ENCODE data around the gene CCDC74B.
"Not testable (repeated sequence)": the region's sequence is repeated elsewhere in the genome, so short reads cannot be mapped to it uniquely, and the experiment has no call there.

Gene CCDC74B

DNA sequence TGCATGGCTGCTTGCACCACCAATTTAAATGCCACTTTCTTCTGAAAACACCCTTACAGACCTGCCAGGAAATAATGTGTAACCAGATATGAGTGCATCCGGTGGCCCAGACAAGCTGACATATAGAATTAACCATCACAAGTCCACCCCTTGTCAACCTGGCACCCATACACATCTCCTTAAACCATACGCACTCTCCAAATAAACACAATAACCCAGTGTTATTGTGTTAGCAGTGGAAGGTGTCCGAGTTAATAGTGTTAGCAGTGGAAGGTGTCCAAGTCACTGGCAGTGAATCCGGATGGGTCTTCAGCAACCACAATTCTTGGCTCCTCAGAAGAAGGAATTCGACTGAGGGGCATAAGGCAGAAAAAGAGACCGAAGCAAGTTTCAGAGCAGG lies 3.6 kb upstream of the CCDC74B start:
- peak; percentile 64 for DNase-seq

DNA sequence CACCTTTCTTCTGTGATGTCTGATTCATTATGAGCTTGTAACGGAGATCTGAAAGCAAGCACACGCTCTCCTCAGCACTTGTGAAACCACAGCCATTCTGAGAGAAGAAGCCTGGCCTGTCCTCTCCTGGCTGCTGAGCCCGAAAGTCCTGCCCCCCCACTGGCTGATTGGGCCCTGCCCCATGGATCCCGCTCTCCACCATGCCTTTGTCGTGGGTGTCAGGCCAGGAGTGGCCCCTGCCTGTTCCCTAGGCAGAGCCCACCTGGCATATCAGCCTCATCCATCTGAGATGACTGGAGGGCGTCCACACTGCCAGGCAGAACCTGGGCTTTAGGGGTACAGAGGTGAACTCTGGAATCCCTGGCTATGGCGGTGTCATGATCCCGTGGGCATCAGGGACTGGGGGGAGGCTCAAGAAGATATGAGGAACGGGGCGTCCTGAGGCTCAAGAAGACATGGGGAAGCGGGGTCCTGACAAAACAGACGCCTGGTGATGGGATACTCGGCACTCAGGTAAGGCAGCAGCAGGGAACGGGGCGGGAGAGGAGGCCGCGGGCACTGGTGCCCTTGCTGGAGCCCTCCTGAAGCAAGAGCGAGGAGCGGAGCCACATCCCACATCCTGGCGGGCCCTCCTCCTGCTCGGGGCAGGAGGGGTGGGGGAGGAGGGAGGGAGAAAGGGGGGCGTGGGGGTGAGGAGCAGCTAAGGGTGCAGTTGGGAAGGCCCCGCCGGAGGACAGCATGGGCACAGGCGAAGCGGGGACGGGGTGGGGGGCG lies 1.5 kb downstream of the CCDC74B start:
- not testable (repeated sequence) for DNase-seq

DNA sequence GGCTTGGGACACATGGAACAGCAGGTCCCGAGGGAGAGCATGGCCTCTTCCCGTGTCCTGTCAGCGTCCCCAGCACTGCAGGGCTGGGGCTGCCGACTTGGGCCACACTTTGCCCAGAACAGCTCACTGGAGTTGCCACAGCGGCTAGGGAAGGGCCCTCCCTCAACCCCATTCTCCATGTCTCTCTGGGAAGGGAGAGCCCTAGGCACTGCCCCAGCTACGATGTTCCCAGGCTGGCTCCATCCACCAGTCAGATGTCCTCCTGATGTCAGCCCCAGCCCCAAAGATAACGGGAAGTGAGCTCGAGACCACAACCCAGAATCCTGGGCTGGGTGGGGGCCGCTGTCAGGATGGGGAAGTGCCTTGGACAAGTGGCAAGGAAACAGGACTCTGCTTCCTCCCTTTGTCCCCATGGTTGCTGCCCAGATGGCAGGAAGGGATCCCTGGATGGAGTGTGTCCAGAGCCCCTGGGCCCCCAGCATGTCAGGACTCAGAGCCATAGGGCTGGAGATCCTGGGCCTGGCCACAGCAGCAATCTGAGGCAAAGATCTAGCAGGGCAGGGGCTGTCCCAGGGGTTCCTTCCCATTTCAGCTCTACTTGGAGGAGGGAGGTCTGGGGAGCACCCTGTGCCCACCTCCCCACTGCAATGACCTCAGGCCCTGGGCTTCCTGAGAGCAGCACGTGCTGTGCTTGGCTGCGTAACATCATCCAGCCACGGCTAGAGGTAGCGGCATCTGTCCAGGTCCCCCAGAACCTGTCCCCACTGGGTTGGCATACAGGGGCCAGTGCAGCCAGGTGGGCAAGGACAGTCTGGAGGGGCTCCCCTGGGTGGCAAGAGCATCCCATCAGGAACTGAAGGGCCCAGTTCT lies 2.3 kb downstream of the CCDC74B start:
- not testable (repeated sequence) for DNase-seq

DNA sequence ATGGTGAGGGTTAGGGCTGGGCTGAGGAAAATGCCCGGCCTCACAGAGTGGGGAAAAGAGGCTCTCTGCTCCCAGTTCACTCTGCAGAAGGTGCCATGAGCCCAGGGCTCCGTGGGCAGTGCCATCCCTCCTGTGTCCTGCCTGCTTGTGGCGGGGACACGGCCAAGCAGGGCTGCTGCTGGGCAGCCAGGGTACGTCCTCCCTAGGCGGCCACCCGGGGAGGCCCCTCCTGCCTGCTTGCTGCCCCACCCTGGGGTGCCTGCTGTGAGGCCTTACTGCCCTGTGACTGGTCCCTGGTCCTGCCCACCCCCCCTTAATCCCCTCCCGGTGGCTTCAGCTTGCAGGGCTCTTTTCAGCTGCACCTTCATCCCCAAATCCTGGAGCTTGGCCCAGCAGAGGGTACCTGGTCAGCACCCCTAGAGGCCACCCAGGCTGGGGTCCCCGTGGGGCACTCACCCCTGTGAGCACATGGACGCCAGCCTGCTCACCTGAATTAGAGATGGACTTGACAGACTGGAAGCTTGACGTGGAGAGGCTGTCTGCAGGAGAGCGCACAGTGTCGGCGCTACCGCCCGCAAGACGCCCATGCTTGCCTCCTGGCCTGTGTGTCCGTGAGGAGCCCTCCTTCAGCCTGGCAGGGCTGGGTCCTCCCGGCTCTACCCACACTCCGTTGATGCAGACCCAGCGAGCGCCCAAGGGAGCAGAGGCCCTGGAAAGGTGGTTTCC lies 3.1 kb downstream of the CCDC74B start:
- not testable (repeated sequence) for DNase-seq

DNA sequence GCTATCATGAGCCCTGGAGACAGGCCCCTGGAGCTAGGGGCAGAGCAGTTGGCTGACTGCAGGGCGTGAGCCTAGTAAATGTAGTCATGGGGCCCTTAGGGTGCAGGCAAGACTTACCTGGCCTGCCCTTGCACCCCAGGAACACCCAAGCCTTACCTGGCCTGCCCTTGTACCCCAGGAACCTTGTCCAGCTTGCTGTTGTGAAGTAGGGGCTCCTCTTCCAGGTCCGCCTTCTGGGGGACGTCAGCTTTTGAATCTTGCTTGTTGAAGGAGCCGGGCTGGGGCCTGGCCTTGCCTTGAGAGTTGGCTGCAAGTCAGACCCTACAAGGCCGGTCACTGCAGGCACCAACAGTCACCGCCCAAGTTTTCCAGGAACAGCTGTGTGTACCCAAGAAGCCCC lies 3.9 kb downstream of the CCDC74B start:
- not testable (repeated sequence) for DNase-seq

DNA sequence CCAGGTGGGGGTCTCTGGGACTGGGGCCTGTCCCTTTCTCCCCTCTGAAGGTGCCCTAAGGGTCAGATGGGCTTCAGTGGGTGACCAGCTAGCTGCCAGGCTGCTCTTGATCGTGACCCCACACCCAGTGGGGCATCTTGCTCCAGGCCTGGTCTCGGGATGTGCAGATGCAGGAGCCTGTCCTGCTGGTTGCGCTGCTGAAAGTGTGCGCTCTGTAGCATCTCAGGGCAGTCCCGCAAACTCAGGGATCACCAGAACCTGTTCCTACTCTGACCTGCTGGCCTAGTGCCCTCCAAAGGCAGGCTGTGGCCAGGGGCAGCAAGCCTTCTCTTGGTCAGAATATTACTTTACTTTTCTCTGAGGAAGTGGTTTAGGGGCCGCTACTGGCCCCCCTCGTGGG lies 4.4 kb downstream of the CCDC74B start:
- DNase-seq: not testable (repeated sequence)

DNA sequence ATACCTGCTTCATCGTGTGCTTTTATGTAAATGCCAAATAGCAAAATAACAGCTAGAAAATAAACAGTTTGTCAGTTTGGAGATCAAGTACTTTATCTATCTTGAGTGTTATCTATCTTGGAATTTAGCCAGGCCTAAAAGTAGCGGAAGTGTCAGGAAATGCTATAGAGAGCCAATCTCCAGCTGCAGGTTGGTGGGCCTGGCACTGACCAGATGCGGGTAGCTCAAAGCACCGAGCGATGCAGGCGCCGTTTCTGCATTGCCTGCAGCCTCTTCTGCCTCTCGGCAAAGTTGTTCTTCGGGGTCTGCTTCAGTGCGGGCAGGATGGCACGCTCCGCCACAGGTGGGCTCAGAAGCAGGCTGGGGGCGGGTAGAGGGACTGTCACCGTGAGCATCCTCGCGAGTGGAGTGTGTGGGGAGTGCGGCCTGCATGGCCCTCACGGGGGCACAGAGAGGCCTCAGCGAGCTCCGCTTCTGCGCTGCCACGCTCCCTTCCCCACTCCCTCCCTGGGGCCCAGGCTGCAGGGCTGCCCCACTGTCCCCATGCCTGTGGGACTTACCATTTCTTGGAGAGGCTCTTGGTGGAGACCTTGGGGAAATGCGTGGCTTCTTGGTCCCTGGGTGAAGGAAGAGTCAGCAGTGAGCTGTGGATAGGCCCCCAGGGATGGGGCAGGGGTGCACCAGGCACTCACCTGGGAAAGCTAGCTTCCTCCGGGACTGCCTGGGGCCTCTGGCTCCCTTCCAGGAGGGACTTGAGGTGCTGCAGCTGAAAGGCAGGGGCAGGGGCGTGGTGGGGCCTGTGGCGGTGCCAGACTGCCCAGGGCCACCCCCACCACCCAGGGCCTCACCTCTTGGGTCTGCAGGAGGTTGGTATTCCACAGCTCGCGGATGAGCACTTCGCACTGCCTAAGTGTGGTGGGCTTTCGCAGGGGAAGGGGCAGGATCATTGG lies 5.3 kb downstream of the CCDC74B start:
- peak; percentile 17 for DNase-seq

DNA sequence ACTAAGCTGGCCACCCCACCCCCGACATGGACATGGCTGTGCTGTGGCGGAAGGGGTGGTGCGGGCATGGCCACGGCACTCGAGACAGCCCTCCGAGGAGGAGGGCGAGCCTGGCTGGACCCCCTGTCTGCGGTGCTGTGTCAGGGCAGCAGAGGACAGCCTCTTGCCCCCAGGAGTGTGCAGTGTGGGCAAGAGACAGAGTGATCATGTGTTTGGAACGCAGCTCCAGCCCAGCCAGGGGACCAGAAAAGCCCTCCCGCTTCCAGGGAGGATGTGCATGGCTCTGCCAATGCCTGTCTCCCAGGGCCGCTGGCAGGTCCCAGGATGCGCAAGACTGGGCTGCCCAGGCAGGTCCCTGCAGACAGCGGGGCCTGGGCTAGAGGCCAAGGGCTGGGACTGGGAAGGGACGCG lies 6.1 kb downstream of the CCDC74B start:
- not testable (repeated sequence) for DNase-seq

DNA sequence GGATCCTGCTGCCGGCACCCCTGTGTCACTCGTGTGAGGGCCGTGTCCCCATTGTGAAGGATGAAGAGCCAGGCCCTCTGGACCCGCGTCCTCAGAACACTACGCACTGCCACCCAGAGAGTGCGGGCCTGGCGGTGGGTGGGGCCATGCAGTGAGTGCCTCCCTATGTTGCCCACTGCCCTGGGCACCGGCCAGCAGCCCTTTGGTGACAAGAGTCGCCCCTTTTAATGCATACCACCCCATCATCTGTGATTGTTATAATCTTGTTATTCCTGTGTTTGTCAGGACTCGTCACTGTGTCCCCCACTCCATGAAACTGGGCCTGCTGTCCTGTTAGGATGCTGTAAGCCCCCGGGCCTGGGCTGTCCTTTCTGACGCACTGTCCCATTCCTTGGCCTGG lies 6.6 kb downstream of the CCDC74B start:
- DNase-seq: not testable (repeated sequence)

DNA sequence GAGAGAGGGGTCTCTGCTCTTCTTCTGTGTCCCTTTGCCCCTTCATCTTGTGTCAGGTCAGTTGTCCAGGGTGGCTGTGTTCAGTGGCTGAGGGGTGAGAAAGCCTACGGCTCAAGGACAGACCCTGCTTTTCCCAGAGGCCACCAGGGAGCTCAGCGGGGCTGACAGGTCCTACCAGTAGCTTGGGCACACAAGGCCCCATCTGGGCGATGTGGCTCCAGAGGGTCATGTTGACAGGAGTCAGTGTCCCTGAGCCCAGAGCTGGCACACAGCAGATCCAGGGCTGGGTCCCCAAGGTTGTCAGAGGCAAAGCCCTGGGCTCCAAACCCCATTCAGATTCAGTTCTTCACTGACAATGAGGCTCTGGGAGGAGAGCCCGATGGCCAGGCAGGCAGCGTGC lies 7.8 kb downstream of the CCDC74B start:
- not testable (repeated sequence) for DNase-seq

DNA sequence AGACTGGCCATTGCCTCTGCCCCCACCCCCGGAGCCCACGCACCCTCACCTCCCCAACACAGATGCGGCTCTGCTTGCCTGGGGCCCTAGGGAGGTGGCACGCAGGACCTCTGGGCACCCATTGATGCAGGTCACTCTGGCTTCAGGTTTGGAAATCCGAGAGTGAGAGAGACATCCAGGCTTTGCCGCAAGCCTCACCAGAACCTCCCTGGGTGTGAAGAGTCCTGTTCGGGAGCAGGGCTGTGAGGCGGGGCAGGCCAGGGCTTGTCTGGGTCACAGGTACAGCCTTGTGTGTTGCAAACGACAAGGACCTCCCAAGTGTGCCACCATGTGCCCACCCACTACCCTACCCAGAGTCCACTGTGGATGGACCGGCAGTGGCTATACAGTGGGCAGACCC lies 8.4 kb downstream of the CCDC74B start:
- not testable (repeated sequence) for DNase-seq

DNA sequence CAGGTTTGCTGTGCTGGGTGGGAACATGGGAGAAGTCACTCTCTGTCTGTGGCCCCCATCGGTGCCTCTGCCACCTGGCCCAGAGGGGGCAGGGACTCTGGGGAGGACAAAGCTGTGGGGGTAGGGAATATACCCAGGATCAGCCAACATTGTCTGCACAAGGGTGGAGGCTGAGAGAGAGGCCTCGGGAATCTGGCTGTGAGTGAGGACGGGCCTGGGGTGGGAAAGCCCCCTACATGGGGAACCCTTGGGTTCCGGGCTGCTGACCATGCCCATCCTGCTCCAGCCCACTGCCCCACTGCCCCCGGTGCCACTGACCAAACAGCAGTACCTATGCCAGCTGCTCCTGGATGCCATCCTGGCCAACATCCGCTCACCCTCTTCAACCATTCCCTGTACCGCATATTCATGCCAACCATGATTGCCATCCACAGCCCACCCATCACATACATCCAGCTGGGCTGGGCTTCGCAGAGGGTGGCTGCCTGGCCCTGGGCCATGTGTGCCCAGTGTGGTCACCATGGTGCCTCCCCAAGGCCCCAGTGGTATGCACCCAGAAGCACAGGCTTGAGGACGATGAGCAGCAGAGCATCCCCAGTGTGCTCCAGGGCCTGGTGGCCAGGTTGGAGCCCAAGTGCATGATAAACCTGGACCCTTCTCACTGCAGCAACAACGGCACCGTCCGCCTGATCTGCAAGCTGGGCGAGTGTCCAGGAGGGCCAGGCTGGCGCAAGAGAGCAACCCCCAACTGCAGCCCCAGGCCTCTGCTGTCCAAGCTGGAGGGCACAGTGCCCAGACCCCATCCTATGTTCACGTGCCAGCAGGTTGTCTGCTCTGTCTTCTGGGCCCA lies 9.0 kb downstream of the CCDC74B start:
- no peak for DNase-seq

DNA sequence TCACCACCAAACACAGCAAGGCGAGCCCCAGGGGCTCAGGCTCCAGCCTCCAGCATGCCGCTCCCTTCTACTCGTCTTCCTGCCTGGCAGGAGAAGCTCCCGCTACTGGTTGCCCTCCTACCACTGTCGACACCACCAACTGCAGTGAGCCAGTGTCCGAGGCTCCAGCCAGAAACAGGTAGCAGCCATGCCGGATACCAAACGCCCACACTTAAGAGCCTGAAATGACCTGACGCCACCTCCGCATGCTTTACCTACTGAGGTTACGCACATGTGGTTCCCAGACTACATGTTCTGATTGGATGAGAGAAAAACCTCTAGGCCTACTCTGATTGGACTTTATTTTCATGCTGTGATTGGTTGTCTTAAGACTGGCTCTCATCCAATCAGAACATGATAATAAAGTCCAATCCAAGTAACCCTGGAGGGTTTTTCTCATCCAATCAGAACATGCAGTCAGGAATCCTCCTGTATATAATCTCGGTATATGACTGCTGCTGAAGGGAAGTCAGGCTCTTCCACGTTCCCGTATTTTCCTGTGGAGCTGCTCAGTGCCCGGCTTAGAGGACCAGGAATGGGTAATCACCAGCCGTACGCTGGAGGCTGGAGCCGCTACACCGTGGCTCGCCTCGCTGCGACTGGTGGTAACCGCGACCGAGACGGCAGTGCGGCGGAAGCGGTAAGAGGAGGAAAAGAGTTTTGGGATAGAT lies 15.6 kb downstream of the CCDC74B start, which contains the start of gene POTEF:
Gene POTEF, minus strand, starts transcription at position 103 of the 710 bp plus-strand sequence. CDS start 8,707 bp downstream, outside the sequence.
- DNase-seq: not testable (repeated sequence)

DNA sequence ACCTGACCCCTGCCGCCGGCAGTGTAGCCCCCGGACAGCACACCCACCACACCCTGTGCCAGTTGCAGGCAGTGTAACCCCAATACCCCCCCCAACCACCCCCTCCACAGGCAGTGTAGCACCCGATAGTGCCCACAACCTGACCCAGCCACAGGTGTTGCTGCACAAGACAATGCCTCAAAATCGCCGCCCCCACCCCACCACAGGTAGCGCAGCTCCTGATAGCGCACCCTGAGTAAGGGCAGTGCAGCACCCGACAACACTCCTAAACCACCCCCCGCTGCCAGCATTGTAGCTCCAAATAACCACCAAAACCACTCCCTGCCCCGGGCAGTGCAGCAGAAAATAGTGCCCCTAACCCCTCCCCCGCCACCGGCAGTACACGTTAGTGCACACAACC lies 16.4 kb downstream of the CCDC74B start:
- DNase-seq: not testable (repeated sequence)

DNA sequence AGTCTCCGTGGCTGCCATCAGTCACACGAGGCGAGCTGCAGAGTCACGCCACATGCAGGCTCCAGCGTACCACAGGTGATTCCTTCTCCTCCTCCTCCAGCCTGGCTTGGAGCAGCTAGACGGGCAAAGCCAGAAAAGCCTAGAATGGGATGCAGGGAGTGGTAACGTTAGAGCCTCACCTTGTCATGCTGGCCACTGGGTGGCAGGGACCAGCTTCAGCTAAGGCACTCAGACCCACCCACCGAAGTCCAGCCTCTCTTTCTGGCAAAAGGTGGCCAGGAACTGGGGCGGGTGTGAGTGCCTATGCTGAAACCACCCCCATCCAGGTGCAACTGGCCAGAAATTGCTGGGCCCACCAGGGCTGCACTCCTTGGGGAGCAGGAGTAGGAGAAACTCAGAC lies 17.2 kb downstream of the CCDC74B start:
- DNase-seq: not testable (repeated sequence)

DNA sequence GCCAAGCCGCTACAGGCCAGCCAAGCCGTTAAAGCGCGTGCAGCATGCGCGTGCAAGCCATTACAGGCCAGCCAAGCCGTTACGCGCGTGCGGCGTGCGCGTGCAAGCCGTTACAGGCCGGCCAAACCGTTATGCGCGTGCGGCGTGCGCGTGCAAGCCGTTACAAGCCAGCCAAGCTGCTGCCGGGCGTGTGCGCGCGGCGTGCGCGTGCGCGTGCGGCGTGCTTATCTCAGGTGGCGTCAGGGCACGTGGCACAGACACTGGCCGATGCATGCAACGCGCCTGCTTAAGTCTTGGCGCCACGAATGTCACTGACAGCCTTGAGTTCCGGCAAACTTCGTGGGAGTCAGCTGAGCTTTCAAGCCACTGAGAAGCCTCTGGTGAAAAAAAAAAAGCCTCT lies 24.0 kb downstream of the CCDC74B start:
- DNase-seq: not testable (repeated sequence)

DNA sequence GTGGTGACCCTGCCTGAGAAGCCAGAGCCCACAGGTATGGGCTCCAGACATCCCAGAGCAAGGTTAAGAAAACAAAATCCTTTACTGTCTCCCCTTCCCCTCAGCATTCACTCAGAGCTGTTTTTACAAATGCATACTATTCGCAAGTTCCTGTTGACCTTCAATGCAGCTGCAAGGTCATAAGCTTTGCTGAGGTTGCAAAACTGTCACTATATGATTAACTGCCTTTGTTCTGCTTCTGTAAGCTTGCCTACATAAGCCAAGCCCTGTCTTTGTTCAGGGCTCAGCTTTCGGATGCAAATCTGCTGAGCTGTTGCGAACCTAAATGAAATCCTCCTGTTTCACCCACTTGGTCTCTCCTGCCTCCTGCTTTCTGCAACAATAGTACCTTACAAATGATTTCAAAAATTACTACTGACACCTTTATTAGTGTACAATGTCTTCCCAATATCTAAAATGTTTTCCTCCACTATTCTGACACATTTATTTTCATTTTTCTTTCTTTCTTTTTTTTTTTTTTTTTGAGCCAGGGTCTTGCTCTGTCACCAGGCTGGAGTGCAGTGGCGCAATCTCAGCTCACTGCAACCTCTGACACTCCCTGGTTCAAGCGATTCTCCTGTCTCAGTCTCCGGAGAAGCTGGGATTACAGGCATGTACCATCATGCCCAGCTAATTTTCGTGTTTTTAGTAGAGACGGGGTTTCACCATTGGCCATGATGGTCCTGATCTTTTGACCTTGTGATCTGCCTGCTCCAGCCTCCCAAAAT lies 42.1 kb downstream of the CCDC74B start:
- DNase-seq: not testable (repeated sequence)

Data from DMS153 (cell line).